NCI-H1694 (cell line): ENCODE data around the gene IGHMBP2.
"Not testable (repeated sequence)": the region's sequence is repeated elsewhere in the genome, so short reads cannot be mapped to it uniquely, and the experiment has no call there.

Experiments
- DNase-seq: peaks from one replicate; lab custom pipeline; 2025; lab: John Stamatoyannopoulos, UW

The IGHMBP2 gene

DNA sequence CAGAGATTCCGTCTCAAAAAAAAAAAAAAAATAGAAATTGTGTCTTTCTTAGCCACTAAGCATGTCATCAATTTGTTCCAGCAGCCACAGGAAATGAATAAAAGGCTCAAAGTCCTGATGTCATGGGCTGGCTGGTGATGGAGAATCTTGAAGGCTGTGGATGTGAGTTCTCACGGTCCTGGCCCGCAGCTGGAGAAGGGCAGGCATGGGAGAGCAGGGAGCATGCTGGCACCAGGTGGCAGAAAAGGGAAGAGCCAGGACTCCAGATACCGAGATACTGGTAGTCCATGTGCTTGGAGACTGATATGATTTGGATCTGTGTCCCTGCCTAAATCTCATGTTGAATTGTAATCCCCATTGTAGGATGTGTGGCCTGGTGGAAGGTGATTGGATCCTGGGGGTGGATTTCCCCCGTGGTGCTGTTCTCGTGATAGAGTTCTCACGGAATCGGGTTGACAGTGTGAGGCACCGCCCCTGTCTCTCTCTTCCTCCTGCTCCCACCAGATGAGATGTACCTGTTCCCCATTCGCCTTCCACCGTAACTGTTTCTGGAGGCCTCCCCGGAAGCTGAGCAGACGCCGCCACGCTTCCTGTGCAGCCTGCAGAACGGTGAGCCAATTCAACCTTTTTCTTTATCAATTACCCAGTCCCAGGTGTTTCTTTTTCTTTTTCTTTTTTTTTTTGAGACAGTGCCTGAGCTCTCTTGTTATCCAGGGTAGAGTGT lies 59.0 kb downstream of the IGHMBP2 start:
- DNase-seq = no peak

DNA sequence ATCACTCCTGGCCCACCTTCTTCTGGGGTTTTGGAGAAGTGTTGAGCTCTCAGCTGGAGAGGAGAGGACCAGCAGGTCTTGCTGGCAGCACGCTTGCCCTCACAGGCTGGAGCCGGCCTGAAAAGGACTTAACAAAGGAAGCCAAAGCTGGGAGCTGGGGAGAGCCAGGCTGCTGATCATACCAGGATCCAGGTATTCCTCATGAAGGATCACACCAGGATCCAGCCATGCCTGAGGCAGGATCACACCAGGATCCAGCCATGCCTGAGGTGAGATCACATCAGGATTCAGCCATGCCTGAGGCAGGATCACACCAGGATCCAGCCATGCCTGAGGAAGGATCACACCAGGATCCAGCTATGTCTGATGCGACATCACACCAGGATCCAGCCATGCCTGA lies 60.1 kb downstream of the IGHMBP2 start:
- no peak for DNase-seq

DNA sequence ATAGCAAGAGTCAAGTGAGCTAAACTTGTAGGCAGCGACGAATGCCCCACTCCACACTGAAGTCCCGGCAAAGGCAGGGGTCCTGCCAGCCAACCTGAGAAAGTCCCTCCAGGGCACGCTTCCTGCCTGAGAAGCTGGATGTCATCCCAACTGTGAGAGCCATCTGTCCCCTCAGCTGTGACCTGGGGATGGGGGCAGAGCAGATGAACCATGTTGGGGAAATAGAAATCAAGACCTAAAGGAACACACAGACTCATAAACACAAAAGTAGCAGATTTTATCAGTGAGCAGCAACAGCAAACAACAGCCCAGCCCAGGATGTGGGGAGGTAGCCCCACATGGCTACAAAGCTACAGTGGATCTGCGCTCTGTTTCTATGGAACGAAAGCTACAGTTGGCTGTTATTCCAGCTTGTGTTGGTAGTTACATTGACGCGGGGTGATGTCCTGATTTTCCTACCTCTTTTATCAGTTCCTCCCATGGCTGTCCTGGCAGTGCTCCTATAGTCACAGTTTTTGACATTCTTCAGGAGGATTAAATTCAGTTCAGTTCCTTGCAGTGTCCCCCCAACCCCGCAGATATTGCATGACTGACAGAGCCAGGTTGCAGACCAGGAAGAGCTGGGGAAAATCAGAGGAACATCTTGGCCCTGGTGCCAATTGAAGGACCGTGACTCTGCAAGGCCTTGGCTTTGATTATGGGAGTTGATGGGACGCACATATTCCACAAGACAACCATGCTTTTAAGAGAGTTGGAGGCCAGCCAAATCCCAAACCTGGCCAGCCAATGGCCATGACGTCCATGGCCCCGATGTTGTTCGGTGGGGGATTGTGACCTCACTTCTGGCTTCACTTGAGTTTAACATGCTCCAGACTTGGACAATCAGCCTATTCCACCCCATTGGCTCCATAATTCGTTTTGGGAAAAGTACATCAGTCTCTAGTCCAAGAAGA lies 62.5 kb downstream of the IGHMBP2 start:
- DNase-seq = peak; percentile 45

DNA sequence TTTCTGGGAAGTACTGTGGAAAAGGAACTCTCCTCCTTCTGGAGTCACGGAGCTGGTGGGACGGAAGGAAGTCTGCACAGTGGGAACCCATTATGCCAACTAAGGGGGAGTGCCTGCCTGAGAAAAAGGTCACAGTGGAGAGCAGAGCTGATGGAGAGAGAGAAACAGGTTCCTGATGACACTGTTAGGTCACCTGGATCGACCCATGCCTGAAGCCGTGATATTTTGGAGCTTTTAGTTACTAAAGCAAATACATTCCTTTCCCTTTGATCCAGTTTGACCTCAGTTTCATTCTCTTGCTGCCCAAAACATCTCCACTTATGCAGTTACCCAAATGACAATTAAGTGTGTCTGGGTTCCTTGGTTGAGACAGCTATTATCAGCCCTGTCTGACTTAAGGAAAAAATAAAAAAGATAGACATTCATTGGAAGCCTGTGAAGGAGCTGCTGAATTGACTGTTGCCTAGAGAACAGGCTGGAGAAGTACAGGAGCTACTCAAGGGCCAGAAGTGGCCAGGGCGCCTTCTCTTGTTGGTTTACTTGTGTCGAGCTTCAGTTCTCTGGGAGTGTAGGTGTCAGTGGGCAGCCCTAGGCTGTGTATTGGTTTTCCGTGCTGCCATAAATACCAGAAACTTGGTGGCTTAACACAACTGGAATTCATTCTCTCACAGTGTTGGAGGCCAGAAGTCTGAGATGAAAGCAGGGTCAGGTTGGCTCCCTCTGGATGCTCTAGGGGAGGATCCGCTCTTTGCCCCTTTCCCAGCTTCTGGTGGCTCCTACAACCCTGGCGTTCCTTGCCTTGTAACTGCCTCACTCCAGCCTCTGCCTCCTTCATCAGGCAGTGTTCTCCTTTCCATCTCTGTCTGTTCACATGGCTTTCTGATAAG lies 63.4 kb downstream of the IGHMBP2 start:
- DNase-seq = no peak

DNA sequence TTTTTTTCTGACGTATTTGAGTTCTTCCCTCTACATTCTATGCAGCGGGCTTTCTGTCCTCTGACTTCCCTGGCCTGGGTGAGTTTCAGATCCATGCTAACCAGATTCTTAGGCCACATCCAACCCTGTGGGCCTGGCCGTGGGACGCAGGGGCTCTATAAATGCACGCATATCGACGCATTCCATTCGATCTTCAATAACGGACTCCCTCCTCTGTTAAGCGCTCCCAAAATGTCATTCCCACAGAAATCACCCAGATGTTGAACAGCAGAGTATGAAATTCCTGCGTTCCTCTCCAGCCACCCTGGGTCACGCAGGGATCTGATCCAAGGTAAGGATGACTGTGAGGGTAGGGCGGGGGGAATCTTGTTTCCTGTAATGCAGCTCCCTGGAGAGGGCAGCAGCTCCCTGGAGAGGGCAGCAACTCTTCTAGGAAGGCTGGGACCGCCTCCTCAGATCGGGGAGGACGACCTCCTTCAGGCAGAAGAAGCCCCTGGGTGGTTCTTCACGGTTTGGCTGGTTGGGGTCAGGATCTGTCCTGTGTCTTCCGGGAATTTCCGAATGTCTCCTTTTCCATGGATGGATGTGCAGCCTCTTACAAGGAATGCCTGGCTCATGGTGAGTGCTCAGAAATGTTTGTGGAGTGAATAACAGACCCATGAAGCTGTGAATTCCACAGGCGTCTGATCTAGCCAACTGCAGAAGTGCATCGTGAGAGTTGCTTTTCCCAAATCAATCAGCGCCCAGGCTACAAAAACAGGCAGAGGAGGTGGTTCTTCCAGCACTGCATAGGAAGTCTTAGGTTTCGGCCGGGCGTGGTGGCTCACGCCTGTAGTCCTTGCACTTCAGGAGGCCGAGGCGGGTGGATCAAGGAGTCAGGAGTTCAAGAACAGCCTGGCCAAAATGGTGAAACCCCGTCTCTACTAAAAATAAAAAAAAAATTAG lies 64.9 kb downstream of the IGHMBP2 start:
- no peak for DNase-seq

DNA sequence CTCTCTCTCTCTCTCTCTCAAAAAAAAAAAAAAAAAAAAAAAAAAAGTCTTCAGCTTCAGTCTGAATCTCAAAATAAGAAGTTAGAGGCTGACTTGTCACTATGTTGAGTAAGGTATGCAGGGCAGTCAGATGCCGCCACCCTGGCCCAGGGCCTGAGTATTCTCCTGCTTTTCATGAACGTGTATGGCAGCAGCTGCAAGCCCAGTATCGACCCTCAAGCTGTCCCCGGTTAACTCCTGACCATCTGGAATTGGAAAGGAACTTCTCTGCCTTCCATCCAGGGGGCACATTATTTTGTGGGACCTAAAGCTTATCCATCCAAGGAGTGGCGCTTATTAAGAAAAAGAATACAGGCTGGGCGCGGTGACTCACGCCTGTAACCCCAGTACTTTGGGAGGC lies 65.7 kb downstream of the IGHMBP2 start:
- DNase-seq = no peak

DNA sequence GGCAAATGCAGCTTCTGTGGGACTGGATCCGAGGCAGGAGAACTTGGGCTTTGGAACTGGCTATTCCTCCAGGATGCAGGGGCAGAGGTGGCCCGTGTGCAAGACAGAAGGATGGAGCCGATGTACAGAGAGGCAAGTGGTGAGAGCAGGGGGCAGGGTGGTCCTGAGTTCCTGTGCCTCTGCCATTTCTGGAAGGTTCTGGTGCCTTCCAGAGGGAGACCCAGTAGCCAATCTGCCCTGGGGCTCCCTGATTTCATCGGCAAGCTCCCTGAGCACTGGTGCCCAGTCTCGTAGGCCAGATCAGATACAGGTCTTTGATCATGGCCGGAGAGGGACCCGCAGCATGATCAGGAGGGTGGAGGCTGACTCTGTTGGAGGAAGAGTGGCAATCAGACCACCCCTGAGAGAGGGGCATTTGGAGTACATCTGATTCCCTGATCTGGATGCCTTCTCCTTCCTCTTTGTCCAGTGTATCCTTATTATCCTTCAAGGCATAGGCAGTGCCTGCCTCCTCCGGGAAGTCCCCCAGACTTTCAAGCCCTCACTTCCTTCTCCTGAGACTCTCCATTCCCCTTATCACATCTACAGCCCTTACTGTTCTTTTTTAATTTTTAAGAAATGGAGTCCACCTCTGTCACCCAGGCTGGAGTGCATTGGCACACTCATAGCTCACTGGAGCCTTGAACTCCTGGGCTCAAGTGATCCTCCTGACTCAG lies 67.4 kb downstream of the IGHMBP2 start:
- DNase-seq = no peak

DNA sequence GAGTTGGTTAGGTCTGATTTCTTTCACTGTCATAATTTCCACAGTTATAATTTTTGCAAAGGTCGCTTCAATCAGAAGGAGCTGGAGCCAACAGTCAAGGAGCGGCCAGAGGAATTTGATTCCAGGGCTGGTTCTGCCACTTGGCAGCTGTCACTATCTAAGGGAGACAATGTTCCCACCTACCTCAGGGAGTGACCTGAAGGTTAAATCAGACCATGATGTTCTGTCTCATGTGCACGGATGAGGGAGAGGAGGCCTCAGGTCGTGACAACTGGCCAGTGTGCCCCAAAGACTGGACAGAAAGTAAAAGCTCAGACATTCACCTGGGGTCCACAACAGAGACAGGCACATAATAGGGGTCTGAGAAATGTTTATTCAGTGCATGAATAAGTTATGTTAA lies 69.5 kb downstream of the IGHMBP2 start:
- DNase-seq = no peak

DNA sequence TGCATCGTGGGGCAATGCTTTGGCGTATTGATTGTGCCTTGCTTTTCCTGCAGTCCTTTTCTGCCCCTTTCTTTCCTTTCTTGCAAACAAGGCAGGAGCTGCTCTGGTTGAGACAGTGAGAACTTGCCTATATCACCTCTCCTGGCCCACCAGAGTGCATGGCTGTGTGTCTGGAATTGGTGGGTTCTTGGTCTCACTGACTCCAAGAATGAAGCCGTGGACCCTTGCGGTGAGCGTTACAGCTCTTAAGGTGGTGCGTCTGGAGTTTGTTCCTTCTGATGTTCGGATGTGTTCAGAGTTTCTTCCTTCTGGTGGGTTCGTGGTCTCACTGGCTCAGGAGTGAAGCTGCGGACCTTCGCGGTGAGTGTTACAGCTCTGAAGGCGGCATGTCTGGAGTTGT lies 70.0 kb downstream of the IGHMBP2 start:
- DNase-seq = not testable (repeated sequence)

DNA sequence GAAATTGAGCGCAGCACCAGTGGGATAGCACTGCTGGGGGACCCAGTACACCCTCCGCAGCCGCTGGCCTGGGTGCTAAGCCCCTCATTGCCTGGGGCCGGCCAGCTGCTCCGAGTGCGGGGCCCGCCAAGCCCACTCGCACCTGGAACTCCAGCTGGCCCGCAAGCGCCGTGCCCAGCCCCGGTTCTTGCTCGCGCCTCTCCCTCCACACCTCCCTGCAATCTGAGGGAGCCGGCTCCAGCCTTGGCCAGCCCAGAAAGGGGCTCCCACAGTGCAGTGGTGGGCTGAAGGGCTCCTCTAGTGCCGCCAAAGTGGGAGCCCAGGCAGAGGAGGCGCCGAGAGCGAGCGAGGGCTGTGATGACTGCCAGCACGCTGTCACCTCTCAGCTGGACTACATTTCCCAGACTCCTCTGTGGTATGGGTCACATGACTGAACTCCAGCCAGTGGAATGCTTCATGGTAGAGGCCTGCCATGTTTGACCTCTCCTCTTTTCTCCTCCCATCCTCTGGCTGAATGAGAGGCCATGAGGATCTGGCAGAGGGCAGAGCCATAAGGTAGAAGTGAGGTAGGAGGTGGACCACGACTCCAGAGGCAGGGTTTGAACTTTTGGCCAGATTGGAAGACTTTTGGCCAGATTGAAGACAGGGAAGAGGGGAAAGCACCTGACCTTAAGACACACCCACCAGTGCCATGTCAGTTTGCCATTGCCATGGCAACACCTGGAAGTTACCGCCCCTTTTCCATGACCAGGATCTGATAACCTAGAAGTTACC lies 70.9 kb downstream of the IGHMBP2 start:
- no peak for DNase-seq

DNA sequence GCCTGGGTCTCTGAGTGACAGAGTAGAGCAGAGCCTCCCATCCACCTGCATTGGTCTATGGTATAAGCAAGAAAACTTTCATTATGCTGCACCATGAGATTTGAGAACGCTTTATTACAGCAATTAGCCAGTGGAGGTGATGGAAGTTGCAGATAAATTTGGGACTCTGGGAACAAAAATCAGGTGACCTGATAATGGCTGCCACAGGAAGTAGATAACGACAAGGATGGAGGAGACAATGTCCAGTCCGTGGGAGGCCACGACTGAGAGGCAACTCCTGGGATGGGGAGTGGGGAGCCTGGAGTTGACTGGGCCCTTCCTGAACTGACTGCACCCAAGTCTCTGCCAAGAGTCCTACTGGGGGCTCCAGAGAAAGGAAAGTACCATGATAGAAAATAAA lies 72.4 kb downstream of the IGHMBP2 start:
- DNase-seq = no peak

DNA sequence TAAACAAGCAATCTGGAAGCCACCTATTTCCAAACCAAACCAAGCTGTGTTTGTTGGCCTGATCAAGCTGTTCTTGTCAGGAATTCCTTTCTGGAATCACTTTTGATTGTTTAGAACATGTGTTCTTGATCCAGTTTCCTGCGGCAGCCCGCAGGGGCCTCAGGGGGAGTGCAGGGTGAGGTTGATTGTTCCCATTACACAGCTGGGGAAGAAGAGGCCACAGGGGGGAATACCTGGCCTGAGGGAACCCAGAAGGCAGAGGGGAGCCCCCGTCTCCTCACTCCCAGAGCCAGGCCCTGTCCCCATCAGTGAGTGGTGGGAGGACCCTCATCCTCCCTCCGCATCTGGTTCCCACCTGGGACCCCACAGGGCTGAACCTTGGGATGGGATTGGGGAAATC lies 72.9 kb downstream of the IGHMBP2 start:
- no peak for DNase-seq

DNA sequence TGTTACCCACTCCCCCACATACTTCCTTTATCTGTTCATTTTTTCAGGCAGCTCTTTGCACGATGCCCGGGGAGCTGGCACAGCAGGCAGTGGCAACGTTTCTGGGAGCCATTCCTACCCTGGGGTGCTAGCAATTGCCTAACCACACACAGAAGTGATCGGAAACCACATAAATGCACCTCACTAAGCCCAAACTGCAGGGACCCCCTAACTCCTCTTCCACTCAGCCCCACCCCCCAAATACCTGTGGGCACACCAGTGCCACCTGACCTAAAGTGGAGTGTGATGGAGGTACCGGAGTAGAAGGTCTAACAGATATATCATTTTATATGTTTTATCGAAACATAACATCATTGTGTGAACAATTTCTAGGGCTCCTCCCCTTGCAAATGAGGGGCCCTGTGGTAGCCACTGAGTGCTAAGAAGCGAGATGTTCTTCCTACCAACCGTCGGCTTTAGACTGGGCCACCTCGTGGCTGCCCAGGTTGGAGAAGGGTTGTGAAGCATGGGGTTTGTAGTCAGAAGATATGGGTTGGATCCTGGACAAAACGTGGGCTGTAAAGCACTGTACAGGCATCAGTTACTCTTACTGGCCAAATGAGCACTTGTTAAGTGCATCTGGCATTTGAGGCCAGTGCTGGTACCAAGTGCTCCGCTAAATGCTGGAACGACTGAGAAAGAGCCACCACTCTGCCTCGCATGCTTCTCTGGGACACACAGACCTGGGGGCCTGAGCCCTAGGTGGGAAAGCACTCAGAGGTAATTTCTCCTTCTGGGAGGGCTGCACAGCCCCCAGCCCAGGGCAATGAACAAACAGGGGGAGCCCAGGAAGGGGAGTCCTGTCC lies 74.3 kb downstream of the IGHMBP2 start:
- DNase-seq = no peak

DNA sequence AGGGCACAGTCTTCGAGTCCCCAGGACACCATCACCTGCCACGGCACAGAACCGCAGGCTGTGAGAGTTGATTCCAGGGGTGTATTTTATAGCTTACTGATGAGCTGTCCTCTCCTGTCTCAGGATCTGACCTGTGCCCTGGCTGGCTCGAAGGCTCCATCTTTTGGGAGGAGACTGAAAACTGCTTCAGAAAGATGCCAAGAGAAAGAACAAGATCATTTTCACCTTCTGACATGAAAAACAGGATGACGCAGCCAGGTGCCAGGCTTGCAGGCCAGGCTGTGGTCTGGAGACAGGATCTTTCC lies 74.9 kb downstream of the IGHMBP2 start:
- DNase-seq = no peak

DNA sequence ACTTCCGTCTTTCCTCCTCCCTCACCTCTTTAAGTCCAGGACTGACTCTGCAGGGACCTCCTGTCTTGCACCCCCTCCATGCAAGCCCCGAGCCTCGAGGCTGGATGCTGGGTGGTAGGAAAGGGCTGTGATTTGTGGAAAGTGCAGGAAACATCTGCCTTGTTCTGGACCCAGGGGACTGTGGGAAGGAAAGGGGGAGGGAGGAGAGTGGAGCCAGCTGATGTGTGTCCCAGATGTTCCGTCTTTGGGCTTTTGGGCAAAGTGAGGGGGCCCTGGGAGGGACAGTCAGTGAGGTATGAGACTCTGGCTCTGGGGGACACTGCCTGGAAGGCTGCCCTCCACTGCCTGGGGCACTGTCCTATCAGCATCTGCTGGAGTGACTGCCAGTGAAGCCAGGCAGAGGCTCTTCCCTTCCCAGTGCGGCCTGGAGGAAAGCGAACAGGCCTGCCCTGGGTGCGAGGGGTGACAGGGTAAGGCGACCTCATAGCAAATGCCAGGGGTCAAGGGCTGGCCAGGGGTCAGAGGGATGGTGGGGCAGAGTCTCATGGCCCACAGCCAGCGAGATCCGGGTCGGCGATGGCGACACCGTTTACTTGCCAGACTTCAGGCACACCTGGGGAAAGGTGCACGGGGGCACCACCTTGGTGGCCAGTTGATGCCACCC lies 75.4 kb downstream of the IGHMBP2 start:
- DNase-seq = no peak

DNA sequence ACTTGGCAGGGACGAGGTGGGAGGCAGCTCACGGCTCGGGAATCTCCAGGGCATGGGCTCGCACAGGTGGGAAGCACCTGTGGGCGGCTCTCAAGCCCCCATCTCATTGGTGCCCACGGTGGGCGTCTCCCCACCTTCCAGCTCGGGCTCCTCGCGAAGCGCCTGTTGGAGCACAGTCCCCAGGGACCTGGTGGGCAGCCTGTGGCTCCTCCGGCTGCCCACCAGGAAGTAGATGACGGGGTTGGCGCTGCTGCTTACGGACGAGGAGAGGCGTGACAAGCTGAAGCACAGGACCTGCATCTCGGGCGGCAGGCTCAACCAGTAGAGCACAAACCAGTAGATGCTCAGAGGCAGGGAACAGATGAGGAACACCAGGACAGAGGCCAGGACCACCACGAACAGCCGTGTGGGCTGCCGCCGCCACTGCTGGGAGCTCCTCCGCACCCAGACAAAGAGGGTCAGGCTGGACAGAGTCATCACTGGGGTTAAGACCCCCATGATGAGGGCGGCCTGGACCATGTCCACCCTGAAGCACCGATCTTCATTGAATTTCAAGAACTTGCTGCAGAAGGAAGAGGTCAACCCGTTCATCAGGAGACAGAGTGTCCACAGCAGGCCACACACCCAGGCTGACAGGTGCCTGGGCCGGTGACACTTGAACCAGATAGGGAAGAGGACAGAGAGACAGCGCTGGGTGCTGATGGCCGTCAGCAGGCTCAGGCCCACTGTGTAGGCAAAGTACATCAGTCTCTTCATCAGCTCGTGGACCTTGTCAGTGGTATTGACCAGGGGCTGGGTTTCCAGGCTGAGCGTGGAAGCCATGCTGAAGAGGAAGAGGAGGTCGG lies 76.5 kb downstream of the IGHMBP2 start:
- no peak for DNase-seq

DNA sequence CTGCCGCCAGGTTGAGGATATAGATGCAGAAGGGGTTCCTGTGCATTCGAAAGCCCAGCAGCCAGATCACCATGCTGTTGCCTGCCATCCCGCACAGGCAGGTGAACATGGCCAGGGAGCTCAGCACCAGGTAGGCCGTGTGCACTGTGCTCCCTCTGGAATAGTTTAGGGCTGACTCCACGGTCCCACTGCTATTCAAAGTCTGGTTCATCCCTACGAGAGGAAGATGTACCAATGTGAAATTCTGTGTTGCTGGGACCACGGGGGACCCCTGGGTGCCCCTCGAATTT lies 77.0 kb downstream of the IGHMBP2 start, which contains the start of gene MRGPRD:
TSS of gene MRGPRD (minus strand) at position 211 of the 290 bp plus-strand sequence. CDS start at position 211, 0 bp downstream.
- no peak for DNase-seq

DNA sequence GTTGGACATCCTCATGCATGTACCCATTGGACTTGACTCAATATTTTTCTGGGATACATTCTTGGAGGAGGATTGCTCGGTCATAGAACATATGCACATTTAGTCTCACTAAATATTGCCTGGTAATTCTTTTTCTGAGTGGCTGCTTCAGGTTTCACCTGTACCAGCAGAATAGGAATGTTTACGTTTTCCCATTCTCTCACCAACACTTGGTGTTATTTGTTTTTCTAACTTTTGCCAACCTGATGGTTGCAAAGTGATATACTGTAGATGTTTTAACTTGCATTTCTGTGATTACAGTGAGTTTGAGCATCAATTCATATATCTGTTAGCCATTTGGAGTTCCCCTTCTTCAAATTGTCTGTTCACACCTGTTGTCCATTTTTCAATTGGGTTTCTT lies 78.4 kb downstream of the IGHMBP2 start:
- no peak for DNase-seq
